ENCODE results near the gene METTL2A.
"Not testable (repeated sequence)": the region's sequence is repeated elsewhere in the genome, so short reads cannot be mapped to it uniquely, and the experiment has no call there.

Gene METTL2A, protein sequence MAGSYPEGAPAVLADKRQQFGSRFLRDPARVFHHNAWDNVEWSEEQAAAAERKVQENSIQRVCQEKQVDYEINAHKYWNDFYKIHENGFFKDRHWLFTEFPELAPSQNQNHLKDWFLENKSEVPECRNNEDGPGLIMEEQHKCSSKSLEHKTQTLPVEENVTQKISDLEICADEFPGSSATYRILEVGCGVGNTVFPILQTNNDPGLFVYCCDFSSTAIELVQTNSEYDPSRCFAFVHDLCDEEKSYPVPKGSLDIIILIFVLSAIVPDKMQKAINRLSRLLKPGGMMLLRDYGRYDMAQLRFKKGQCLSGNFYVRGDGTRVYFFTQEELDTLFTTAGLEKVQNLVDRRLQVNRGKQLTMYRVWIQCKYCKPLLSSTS

DNA sequence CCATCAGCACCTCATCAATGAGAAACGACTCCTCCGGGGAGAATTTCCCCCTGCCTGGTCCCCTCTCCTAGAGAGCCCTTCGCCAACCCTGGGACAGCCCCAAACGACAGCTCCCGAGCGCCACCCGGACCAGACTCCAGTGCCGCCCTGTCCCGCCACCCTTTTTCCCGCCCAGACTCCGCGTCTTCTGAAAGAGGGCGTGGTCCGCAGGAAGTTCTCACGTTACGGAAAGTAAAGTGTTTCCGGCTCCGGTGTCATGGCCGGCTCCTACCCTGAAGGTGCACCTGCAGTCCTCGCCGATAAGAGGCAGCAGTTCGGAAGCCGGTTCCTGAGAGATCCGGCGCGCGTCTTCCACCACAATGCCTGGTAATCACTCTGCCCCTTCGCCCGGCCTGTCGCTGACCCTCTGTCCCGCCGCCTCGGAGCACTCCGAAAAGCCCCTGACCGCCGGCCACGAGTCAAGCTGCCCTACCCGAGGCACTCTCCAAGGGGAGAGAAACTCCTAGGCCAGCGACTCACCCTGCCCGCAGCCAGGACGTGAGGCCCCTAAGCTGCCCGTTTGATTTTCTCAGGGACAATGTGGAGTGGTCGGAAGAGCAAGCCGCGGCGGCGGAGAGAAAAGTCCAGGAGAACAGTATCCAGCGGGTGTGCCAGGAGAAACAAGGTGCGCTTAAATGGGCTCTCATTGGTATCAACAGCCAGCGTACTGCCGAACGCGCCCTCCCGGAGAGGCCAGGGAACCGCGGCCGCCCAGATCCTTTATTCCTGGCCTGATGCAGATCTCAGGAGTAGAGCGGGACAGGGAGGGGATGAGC is at the start of gene METTL2A:
TSS of gene METTL2A (plus strand) at position 251 of the 815 bp plus-strand sequence. CDS start at position 257, 6 bp downstream.
- DNase-seq: peak; percentile 92

DNA sequence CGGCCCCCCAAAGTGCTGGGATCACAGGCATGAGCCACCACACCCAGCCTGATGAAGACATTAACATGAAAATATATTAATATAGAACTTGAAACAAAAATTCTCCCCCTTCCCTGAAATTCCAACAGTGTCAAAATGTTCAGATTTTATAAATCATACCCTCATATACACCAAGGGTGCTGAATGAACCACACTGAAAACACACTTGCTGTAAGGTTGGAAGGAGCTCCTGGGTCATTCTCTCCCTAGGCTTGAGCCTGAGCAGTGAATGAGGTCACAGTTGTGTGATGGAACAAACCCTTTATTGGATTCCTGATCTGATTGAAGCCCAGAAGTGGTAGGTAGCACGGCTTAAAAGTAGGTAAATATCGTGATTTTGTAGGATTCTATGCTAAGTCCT is 43.4 kb upstream of the METTL2A start, which contains the start of gene EFCAB3:
TSS of gene EFCAB3 (plus strand) at position 301 of the 400 bp plus-strand sequence. CDS start 2,427 bp downstream, outside the sequence.
- no peak for DNase-seq

DNA sequence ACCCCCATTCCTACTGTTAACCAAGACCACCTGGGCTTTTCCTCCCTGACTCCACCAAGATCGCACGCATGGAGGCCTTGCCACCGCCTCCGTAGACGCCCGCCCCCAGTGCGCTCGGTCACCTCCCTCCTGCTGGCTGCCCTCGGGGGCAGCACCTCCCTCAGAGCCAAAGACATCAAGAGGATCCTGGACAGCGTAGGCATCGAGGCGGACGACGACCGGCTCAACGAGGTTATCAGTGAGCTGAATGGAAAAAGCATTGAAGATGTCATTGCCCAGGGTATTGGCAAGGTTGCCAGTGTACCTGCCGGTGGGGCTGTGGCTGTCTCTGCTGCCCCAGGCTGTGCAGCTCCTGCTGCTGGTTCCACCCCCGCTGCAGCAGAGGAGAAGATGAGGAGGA is 42.1 kb upstream of the METTL2A start:
- no peak for DNase-seq

DNA sequence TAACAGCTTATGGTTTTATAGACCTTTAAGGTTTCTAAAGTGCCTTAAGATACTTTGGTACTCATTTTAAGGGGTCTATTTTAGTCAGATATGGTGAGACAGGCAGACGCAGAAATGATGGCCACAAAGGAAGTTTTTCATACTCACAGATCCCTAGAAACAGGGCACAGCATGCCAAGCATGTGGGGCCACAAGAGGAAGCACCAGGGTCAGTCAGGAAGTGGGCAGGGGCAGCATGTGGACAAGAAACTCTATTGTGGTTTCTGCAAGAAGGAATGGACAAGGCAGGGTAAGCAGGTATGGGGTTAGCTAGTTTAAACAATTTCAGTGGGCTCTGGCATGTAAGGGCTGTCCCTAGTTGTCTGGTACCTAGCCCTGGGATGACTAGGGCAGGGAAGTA is 34.8 kb upstream of the METTL2A start:
- no peak for DNase-seq

DNA sequence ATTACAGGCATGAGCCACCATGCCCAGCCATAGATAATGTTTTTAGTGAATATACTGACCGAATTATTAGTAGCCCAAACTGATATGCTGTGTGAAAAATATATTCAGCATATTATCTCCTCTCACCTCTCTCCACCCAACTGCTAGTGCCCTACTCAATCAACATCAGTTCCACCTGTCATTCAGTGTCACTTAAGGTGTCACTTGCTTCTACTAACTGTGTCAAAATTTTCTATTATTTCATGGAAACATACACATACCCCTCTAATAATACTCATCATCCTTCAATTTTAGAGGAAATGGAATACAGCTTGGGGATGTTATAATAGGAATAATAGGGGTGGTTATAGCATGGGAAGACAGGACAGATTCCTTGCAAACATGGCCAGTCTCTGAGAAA is 30.8 kb upstream of the METTL2A start:
- no peak for DNase-seq

DNA sequence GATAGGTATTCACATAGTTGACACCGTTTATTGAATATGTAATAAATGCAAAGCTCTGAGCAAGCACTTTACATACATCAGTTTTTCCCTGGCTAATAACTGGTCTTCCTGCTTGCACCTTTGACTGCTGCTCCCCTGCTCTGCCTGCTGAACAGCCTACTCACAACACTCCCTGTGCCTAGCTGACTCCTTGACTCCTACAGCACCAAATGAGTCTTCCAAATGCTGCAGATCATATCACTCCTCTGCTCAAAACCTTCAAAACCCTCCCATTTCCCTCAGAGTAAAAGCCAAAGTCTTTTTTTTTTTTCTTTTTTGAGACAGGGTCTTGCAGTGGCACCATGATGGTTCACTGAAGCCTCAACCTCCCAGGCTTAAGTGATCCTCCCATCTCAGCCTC is 24.8 kb upstream of the METTL2A start:
- DNase-seq: no peak

DNA sequence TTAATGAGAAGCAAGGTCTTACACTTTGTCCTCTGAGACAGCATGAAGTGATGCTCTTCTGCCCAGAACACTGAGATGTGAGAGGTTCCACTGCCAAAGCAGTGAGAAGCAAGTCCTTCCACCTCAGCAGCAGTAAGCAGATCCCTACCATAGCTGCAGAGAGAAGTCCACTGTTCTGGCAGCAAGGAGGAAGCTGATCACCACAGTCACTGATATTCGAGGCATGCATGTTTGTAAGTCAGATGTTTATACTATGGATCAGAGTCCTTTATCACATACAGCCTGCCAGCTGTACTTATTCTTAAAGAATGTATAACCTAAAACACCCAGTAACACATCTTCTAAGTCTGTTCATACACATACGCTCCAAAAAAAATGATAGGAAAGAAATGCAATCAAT is 18.2 kb upstream of the METTL2A start:
- no peak for DNase-seq

DNA sequence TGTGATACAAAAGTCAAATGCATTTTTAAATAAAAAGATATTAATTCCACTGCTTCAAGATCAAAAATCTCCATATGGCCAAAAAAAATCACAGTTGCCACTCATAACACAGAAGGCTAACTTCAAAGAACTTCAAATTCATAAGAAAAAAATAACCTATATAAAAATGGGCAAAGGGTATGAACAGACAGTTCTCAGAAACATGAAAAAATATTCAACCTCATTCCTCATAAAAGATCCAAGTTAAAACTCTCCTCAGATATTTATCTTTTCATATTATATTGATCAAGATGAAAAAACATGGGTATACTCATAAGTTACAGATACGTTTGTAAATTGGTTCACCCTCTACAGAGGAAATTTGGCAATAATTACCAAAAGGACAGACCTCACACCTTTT is 10.6 kb upstream of the METTL2A start:
- not testable (repeated sequence) for DNase-seq

DNA sequence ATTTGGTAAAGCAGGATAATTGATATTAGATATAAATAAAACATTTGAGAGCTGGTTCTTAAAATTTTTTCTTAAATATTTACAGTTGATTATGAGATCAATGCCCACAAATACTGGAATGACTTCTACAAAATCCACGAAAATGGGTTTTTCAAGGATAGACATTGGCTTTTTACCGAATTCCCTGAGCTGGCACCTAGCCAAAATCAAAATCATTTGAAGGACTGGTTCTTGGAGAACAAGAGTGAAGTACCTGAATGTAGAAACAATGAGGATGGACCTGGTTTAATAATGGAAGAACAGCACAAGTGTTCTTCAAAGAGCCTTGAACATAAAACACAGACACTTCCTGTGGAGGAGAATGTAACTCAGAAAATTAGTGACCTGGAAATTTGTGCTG is 2.5 kb downstream of the METTL2A start:
- not testable (repeated sequence) for DNase-seq

DNA sequence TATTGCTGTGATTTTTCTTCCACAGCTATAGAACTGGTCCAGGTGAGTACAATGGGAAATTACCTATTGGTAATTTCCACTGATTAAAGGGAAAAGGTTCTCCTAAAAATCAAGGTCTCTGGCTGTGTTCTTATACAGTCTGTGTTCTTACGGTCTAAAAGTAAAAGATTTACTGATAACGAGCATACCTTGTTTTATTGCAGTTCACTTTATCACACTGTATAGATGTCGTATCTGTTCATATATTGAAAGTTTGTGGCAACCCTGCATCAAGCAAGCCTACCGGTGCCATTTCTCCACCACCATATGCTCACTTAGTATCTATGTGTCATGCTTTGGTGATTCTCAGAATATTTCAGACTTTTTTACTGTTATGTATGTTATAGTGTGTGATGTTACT is 11.6 kb downstream of the METTL2A start:
- DNase-seq: not testable (repeated sequence)

DNA sequence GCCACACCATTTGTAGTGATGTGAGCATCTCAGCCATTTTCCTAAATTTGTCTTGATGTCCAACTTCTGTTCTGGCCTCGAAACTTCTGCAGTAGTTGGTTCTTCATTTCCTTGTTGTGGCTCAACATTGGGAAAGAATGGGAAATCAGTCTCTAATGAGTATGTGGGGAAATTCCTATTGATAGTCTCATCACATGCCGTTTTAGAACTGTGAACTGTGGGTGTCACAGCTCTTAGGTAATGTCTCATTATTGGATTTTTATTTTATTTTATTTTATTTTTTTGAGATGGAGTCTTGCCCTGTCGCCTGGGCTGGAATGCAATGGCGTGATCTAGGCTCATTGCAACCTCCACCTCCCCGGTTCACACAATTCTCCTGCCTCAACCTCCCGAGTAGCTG is 17.5 kb downstream of the METTL2A start:
- DNase-seq: not testable (repeated sequence)

DNA sequence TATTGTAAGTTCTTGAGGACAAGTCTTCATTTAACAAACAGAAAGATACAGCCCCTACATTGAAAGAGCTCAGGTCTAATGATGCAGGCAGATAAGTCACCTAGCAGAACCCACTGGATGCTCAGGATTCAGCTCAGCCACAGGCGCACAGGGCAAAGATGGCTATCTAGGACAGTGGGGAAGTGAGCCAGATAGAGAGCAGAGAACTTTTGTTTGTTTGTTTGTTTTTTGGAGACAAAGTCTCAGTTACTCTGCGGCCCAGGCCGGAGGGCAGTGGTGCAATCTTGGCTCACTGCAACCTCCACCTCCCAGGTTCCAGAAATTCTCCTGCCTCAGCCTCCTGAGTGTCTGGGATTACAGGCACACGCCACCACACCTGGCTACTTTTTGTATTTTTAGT is 20.4 kb downstream of the METTL2A start:
- DNase-seq: no peak

DNA sequence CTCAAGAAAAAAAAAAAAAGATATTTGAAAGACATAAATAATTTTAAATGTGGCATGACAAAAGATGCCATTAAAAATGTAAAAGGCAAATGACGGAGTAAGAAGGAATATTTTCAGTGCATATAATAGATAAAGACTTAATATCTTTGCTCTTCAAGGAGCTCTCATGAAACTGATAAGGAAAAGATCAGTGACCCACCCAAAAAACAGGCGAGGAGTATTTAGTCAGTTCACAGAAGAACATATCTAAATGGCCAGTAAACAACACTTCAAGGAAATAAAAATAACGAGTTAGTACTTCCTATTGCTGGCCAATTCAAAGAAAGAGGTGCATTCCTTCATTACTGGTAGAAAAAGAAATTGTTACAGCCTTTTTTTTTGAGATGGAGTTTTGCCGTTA is 22.1 kb downstream of the METTL2A start:
- DNase-seq: not testable (repeated sequence)

DNA sequence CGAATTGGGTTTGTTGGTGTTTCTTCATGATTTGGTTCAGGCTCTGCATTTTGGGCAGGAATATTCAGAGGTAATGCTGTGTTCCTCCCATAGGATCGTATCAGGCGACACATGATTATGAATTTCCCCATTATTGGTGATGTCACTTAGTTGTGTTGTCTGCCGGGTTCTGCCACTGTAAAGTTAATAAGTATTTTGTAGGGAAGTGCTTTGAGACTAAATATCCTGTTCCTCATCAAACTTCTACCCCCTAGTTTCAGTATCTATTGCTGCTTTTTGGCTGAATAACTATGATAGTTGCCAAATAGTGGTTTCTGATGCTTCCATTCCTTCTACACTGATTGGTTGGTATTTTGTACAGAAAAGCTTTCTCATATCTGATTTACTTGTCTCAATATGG is 28.5 kb downstream of the METTL2A start:
- DNase-seq: not testable (repeated sequence)

DNA sequence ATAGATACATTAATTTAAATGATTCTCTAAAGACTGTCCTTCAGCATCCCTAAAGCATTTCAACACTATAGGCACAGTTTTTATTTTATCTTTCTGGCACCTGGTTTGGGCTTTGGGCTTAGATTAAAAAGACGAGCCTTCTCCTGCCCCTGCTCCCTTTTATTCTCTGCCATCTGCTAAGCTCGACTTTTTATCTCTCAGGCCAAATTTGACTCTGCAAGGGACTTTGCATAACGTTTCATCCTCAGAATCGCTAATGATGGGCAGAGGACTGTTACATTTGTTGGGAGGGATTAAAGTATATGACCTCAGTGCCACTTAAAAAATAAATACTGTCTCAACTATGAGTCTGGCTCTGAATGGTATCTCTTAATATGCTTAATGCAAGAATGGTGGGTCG is 29.3 kb downstream of the METTL2A start:
- not testable (repeated sequence) for DNase-seq

DNA sequence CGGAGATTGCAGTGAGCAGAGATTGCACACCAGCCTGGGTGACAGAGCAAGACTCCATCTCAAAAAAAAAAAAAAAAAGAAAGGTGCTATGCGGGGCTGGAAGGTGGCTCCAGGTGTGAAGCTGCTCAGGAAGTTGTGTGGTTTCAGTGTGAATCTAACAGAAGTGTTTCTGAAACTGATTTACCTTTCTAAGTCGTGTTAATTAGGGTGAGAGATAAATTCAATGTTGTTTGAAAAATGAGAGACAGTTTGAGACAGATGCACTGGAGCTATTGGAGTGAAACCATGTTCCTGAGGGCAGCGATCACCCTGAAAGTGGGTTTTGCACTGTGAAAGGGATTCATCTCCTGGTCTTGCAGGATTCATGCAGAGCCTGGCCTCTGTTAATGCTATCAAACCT is 30.0 kb downstream of the METTL2A start:
- not testable (repeated sequence) for DNase-seq

DNA sequence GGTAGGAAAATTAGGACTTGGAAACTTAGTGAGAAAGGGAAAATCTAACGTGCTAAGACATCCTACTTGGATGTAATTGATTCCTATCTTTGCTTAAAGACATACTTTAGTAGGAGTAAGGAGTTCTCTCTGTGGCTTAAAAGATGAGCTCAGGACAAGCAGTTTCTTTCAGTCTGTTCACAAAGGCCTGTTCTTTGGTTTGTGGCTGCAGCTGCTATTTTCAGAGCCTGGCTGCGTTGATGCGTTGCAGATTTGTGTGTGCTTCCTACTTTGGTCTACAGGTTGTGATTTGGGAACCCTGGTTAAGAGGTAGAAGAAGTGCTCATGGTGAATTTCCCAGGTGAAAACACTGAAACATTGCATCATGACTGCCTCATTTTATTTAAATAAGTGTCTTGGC is 30.4 kb downstream of the METTL2A start:
- DNase-seq: not testable (repeated sequence)

DNA sequence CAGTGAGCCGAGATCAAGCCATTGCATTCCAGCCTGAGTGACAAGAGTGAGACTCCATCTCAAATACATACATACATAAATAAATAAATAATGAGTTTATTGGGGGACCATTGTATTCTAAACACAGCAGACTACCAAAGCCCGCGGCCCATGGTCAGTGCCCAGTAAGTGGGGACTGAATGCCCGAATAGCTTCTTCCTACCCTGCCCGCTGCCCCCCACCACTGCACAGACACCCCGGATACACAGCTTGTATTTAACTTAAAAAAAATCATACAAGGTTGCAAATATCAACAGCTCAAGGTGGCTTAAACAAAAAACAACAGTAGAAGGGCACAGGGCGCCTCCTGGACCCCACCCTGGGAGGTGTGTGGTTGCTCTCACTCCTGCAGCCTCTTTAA is 32.3 kb downstream of the METTL2A start:
- no peak for DNase-seq

DNA sequence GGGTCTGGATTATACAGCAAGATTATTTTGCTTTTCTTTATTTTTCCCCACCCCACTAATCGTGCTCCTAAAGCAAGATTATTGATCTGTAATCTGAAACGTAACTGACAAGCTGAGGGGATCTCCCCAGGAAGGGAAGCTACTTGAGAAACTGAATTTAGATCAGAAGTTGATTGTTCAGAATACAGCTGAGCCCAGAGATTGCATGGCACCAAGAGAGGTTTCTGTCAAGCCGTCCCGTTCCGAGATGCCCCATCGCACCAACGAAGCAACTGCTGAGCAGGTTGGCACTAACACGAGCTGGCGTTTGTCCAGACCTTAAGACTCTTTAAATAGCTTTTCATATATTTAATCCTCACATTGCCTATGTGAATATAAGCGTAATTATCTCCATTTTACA is 34.8 kb downstream of the METTL2A start:
- not testable (repeated sequence) for DNase-seq

DNA sequence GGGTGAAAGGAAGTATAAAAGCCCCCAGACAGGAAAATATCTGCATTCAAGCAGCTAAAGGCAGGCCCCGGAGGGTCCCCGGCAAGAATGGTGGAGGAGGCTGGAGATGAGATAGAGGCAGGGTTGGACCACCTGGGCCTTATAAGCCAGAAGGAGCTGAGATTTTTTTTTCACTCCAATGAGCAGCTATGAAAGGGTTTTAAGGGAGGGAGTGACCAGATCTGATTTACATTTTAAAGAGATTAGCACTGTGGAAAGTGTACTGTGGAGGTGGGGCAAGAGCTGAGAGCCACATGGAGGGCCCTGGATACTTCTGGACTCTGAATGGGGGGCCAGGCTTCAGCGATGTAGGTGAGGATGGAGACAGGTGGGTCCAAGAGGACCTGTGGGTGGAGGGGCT is 40.7 kb downstream of the METTL2A start:
- not testable (repeated sequence) for DNase-seq

DNA sequence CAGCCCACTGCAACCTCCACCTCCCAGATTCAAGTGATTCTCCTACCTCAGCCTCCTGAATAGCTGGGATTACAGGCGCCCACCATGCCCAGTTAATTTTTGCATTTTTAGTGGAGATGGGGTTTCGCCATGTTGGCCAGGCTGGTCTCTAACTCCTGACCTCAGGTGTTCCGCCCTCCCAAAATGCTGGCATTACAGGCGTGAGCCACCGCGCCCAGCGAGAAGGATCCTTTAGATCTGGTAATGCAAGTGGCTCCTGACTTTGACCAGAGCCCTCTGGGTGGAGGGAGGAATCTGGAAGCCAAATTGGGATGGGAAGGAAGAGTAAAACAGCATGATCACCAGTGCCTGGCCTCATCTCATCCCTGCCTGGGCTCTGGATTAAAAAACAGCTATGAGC is 41.6 kb downstream of the METTL2A start:
- DNase-seq: not testable (repeated sequence)

DNA sequence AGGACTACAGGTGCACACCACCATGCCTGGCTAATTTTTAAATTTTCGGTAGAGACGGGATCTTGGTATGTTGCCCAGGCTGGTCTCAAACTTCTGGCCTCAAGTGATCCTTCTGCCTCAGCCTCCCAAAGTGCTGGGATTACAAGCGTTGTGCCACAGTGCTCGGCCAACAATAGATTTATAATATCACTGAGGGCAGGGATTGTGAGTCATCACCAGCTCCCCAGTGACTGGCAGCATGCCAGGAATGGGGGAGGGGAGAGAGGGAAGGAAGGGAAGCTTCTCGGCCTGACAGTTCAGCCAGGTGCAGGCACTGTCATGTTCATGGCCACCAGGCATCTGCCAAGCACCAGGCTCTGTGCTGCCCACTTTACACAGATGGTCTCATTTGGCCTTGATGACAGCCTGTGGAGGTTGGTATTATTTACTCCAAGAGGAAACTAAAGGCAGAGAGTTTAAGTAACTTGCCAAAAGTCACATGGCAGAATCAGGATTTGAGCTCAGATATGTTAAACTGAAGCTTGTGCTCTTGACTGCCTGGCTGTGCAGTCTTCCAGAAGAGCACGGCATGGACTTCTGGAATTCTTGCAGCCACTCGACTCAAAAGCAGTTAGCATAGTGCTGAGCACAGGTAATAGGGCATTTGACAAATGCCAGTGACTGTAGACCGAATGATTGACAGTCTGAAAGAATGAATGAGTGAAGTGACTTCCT is 47.1 kb downstream of the METTL2A start:
- DNase-seq: peak; percentile 54

DNA sequence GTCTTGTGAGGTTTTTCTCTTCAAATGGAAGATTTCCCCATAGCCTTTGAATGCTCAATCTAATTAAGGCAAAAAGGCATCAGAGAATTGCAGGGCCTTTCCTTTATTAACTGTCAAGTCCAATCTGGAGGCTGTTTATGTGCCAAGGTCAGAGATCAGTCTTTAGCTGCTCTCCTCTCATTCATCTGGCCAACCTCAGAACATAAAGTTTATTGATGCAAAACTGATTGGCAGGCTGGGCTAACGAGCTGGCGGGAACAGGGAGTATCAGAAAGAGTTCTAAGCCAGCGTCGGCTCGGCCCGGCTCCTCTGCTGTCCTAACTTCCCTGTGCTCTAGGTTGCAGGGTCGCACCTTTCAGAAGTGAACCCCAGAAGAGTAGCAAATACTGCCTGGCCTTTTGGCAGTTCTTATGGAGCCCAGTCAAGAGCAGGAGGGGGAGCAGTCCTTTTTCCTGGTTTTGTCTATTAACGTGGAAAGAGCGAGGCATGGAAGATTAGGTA is 47.7 kb downstream of the METTL2A start:
- DNase-seq: peak; percentile 31
